Fibroblast of the aortic adventitia (primary cell): ENCODE results near the gene RNF145. TPM values are rescaled to one million over a fixed set of nuclear protein-coding genes. Genes with fewer than 3 reads are reported as not detected.
"Not testable (repeated sequence)": the region's sequence is repeated elsewhere in the genome, so short reads cannot be mapped to it uniquely, and the experiment has no call there.

Source experiments
- DNase-seq: peaks from one replicate; pipeline ENCODE4 v3.0.0-alpha.2; 2010; ENCODE audit warnings: low read depth
- H3K4me3 ChIP-seq: 2 replicates; pipeline ENCODE4 v1.5.1; 2011; ENCODE audit warnings: low read depth, mild to moderate bottlenecking, control low read depth, low read length, moderate library complexity
- CTCF ChIP-seq: IDR thresholded peaks from 2 replicates; pipeline ENCODE4 v1.5.1; 2011; ENCODE audit warnings: mild to moderate bottlenecking, low read length, control low read depth, inconsistent platforms; ENCODE audit not compliant: insufficient read depth
- total RNA-seq: library from RNA; depleted of rRNA; stranded (reverse); fragments of >200 nt; gene quantifications from 2 replicates; pipeline ENCODE4 v1.2.3, GENCODE V29; 2012; ENCODE audit warnings: low replicate concordance

Gene RNF145
- total RNA-seq, 1 donor = 35.2 TPM

GRCh38 chr5:159128070-159128541, 81.2 kb downstream of the RNF145 start:
- TF ChIP-seq CTCF = no peak
- H3K4me3 ChIP-seq = no peak overlapping the region
- no peak for DNase-seq

- no peak overlapping the region for H3K4me3 ChIP-seq
- no peak for TF ChIP-seq CTCF
- DNase-seq = no peak
Measured at GRCh38 chr5:159123700-159124099, 85.7 kb downstream of the RNF145 start.

- no peak overlapping the region for H3K4me3 ChIP-seq
- TF ChIP-seq CTCF = no peak
- no peak for DNase-seq
Measured at GRCh38 chr5:159123189-159123588, 86.2 kb downstream of the RNF145 start.

GRCh38 chr5:159121061-159121460, 88.3 kb downstream of the RNF145 start:
- H3K4me3 ChIP-seq = no peak overlapping the region
- TF ChIP-seq CTCF = no peak
- no peak for DNase-seq

- no peak for DNase-seq
- H3K4me3 ChIP-seq = no peak overlapping the region
- no peak for TF ChIP-seq CTCF
Measured at GRCh38 chr5:159120446-159120845, 88.9 kb downstream of the RNF145 start.

- not testable (repeated sequence) for DNase-seq, H3K4me3 ChIP-seq
Measured at GRCh38 chr5:159119842-159120241, 89.5 kb downstream of the RNF145 start.

- not testable (repeated sequence) for H3K4me3 ChIP-seq, DNase-seq
Measured at GRCh38 chr5:159118958-159119659, 90.2 kb downstream of the RNF145 start.

- no peak for TF ChIP-seq CTCF
- DNase-seq = no peak
- H3K4me3 ChIP-seq = no peak overlapping the region
Measured at GRCh38 chr5:159113405-159113804, 95.9 kb downstream of the RNF145 start.
